Heart left ventricle (tissue), 16 donors: ENCODE results near the gene PEAK3. TPM values are rescaled to one million over a fixed set of nuclear protein-coding genes. Genes with fewer than 3 reads are reported as not detected.

Experiments
- ATAC-seq, 4 donors: fragments of 200-7000 bp; cut with Tn5 transposase; one replicate each; pipeline ENCODE4 v1.9.1; 2020 to 2022; ENCODE audit warnings: moderate library complexity in 4 of 4, mild to moderate bottlenecking in 3 of 4, moderate number of reproducible peaks in 1 of 4
- DNase-seq, 5 donors: peaks; one replicate each; pipeline ENCODE4 v3.0.0-alpha.2; 2020
- H3K27ac ChIP-seq, 12 donors: fragments of 200-600 bp; sonication (generic) in 4 of 12; one replicate each; pipeline versions ENCODE4 v1.5.0 to v1.8.0; 2016 to 2022; ENCODE audit warnings: mild to moderate bottlenecking in 2 of 12
- H3K27me3 ChIP-seq, 9 donors: fragments of 200-600 bp; sonication (generic) in 2 of 9; one replicate each; pipeline versions ENCODE4 v1.5.1 to v1.8.0; 2016 to 2022; ENCODE audit warnings: mild to moderate bottlenecking in 3 of 9
- H3K36me3 ChIP-seq, 9 donors: fragments of 200-600 bp; sonication (generic) in 2 of 9; one replicate each; pipeline versions ENCODE4 v1.5.0 to v1.8.0; 2018 to 2022; ENCODE audit warnings: mild to moderate bottlenecking in 2 of 9
- H3K4me1 ChIP-seq, 12 donors: fragments of 200-600 bp; sonication (generic) in 4 of 12; one replicate each; pipeline versions ENCODE4 v1.5.0 to v1.8.0; 2016 to 2022; ENCODE audit warnings: mild to moderate bottlenecking in 3 of 12
- H3K4me3 ChIP-seq, 12 donors: fragments of 200-600 bp; sonication (generic) in 4 of 12; one replicate each; pipeline versions ENCODE4 v1.5.0 to v1.8.0; 2017 to 2022; ENCODE audit warnings: mild to moderate bottlenecking in 9 of 12, moderate library complexity in 4 of 12
- H3K9me3 ChIP-seq, 12 donors: fragments of 200-600 bp; sonication (generic) in 4 of 12; one replicate each; pipeline versions ENCODE4 v1.5.0 to v1.8.0; 2016 to 2022; ENCODE audit warnings: mild to moderate bottlenecking in 1 of 12
- CTCF ChIP-seq, 12 donors: fragments of 200-600 bp; sonication (generic) in 4 of 12; IDR thresholded peaks; one replicate each; pipeline versions ENCODE4 v1.5.0 to v1.8.0; 2018 to 2022; ENCODE audit warnings: antibody characterized with exemption in 12 of 12, mild to moderate bottlenecking in 5 of 12
- POLR2A ChIP-seq, 2 donors: fragments of 450-650 bp; IDR thresholded peaks; one replicate each; pipeline ENCODE4 v1.6.1; 2017; ENCODE audit warnings: antibody characterized with exemption in 2 of 2, mild to moderate bottlenecking in 2 of 2, moderate library complexity in 2 of 2
- WGBS, 4 donors: extraction: QIAGEN DNeasy Blood & Tissue Kit in 2 of 4; methylation state at CpG; one replicate each; pipeline versions ENCODE4 v1.1.5 to v1.1.7; 2013 to 2018; 5-methylcytosine and 5-hydroxymethylcytosine counted together
- intact Hi-C, 10 donors: fragments of 100-400 bp; cut with DNase I; formaldehyde crosslinking; loops; one replicate each; pipeline versions ENCODE4 v1.11.1 to v1.14.2; 2022
- polyA plus RNA-seq, 2 donors: library from polyadenylated mRNA; stranded (reverse); fragments of 200-250 nt; gene quantifications; one replicate each; pipeline ENCODE4 v1.2.3, GENCODE V29; 2013
- total RNA-seq, 9 donors: library from RNA; depleted of rRNA in 2 of 9; stranded (reverse); fragments of >200 nt in 2 of 9; fragmentation: NEBNext Ultra II Directional in 3 of 9; extraction: Animal tissue kit (Norgen Biotek cat#: 25700) in 3 of 9; gene quantifications; one replicate each; pipeline versions ENCODE4 v1.1.0 to v1.2.4, GENCODE V29; 2016 to 2023
- donor health status: ischemic (EF 13 %, LVEDD 7.1; RV severe dilation, severe dysfunction).
- donor health status: healthy with polysubstance abuse.
- donor health status: DM: no; HTN: yes; CAD: no.
- donor health status: DM: no; HTN: no; CAD: no.
- donor health status: ischemic (EF 25% LVEDD 6.9; RV normal size, moderate dysfunction).
- donor health status: ischemic (EF 25% LVEDD 5.7; RV mildly dilated, moderate dysfunction).
- donor health status: healthy.
- donor health status: DM: yes; HTN: yes; CAD: no.
- donor health status: ischemic (EF 35%, LVEDD 5.7; RV mildly dilated, moderate dysfunction).
- donor health status: nonischemic (EF 11% LVEDD 7.7; RV severe dilation, severe dysfunction).
- donor health status: DM: yes; HTN: yes; CAD: no.
- donor health status: PGD.
- donor health status: ischemic (EF 29% LVEDD 5.4; RV normal size, mild dysfunction).
- donor health status: nonischemic (EF 23%, LVEDD 6.1; RV moderate dilation, normal function).

The PEAK3 gene
- total and polyA plus RNA-seq, 11 donors: 0.11 to 1.6 (median 0.27) TPM

DNA sequence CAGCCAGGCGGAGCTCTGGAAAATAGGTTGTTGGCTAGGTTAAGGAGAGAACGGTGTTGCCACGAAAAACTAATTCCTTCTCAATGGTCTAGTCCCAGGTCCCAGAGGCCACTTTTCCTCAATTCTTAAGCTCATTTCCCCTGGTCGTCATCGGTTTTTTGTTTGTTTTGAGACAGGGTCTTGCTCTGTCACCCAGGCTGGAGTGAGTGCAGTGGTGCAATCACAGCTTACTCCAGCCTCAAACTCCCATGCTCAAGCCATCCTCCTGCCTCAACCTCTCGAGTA, 44.2 kb downstream of the PEAK3 start:
- Histone ChIP-seq H3K27ac (peak overlapping the region in 3 of 12 donors; percentile 12 to 100 (median 99)), H3K4me3 (peak overlapping the region in 9 of 12 donors; percentile 72 to 98 (median 95)), H3K4me1 (peaks cover 14 to 80% (median 61%) of the 10 kb centered on the region in 12 donors), H3K36me3 (peaks cover 0 to 18% (median 13%) of the 10 kb centered on the region in 9 donors), H3K9me3 (no peaks in the 10 kb centered on the region), H3K27me3 (no peaks in the 10 kb centered on the region)
- TF ChIP-seq CTCF (IDR thresholded peaks at IDR 0.05) (no peak), POLR2A (IDR thresholded peaks at IDR 0.05) (no peak)
- 76 to 82% (median 79%) methylated on average over 6 of the region's 6 CpGs for WGBS, 4 donors
- DNase-seq (no peak), ATAC-seq (no peak)
- intact Hi-C loops: loop anchor here (2.0 to 10.0 kb wide), 14 partner anchors 33 to 157 kb away; partner anchors contain the start of genes AP3D1 (in 2 of the 10) and DOT1L (in 1 of the 10)

DNA sequence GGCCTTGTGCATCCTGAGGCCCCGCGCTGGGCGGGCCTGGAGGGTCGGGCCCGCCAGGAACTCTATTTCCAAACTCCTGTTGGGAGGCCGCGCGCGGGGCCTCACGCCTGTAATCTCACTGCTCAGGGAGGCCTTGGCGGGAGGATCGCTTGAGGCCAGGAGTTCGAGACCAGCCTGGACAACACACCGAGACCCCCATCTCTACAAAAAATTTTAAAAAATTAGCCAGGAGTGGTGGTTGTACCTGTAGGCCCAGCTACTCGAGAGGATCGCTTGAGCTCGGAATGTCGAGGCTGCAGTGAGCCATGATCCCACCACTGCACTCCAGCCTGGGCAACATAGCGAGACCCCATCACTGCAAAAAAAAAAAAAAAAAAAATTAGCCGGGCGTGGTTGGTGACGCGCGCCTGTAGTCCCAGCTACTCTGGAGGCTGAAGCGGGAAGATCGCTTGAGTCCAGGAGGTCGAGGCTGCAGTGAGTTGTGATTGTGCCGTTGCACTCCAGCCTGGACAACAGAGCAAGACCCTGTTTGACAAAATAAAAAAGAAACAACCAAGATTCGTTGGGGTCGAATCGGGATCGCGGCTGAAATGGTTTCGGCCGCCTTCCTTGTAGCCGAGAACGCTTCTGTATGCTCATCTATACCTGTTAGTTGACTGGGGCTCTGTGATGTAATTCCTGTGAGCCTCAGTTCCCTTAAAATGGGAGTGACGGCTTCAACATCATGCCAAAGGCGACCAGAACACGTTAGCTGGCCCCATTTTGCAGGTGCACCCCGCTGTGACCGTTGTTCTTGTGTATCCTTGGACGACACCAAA, 44.7 kb downstream of the PEAK3 start:
- DNase-seq (no peak), ATAC-seq (peak in 1 of 4 donors; percentile 45)
- TF ChIP-seq CTCF (IDR thresholded peaks at IDR 0.05): no peak
- TF ChIP-seq POLR2A (IDR thresholded peaks at IDR 0.05): no peak
- H3K4me1 ChIP-seq: peaks cover 14 to 78% (median 58%) of the 10 kb centered on the region in 12 donors
- peaks cover 0 to 23% (median 17%) of the 10 kb centered on the region in 9 donors for H3K36me3 ChIP-seq
- peak overlapping the region; percentile 72 to 98 (median 94) for H3K4me3 ChIP-seq
- H3K27ac ChIP-seq: peak overlapping the region; percentile 92 to 100 (median 99)
- H3K27me3 ChIP-seq: no peaks in the 10 kb centered on the region
- 43 to 54% (median 44%) methylated on average over 34 to 43 of the region's 43 CpGs for WGBS, 4 donors
- intact Hi-C loops: loop anchor here (2.0 to 10.0 kb wide), 14 partner anchors 34 to 158 kb away; partner anchors contain the start of genes AP3D1 (in 2 of the 10) and DOT1L (in 1 of the 10)
- no peaks in the 10 kb centered on the region for H3K9me3 ChIP-seq

GRCh38 chr19:2236314-2237050, 45.5 kb downstream of the PEAK3 start, which contains the start of the genes PLEKHJ1 and SF3A2:
TSS of gene PLEKHJ1 (minus strand) at chr19:2236329. CDS start at chr19:2236248, 81 bp downstream.
TSS of gene SF3A2 (plus strand) at chr19:2236824. CDS start at chr19:2243419, 6,595 bp downstream.
- H3K36me3 ChIP-seq: peaks cover 0 to 23% (median 17%) of the 10 kb centered on the region in 9 donors
- DNase-seq: peak; percentile 97 to 99 (median 98)
- no peaks in the 10 kb centered on the region for H3K27me3 ChIP-seq
- WGBS, 4 donors: 0 to 1% (median 1%) methylated on average over 61 to 80 of the region's 80 CpGs
- intact Hi-C loops: loop anchor here (1.0 to 10.0 kb wide), 22 partner anchors 33 to 158 kb away; partner anchors contain the start of genes AP3D1 (in 2 of the 10) and DOT1L (in 1 of the 10)
- peak within 1 kb of the TSS; percentile 72 to 98 (median 94) for H3K4me3 ChIP-seq
- ATAC-seq: peak; percentile 91 to 95 (median 94)
- H3K9me3 ChIP-seq: no peaks in the 10 kb centered on the region
- TF ChIP-seq CTCF (IDR thresholded peaks at IDR 0.05): peak; percentile 92 to 100 (median 98)
- peak in 1 of 2 donors; percentile 52 for TF ChIP-seq POLR2A (IDR thresholded peaks at IDR 0.05)
- peak within 1 kb of the TSS; percentile 92 to 100 (median 99) for H3K27ac ChIP-seq
- H3K4me1 ChIP-seq: peaks cover 14 to 75% (median 54%) of the 10 kb centered on the region in 12 donors
